GM23248 (cell line): ENCODE measurements around the gene TEX28.

Experiments used
- EZH2 ChIP-seq: fragments of 200-600 bp; sonication (generic); IDR thresholded peaks from 2 replicates; pipeline ENCODE4 v1.6.1; 2018; ENCODE audit warnings: antibody characterized with exemption, mild to moderate bottlenecking; ENCODE audit not compliant: insufficient read depth, poor library complexity, severe bottlenecking
- EZH2phosphoT487 ChIP-seq: fragments of 200-600 bp; sonication (generic); IDR thresholded peaks from 2 replicates; pipeline ENCODE4 v1.6.1; 2018; ENCODE audit warnings: antibody characterized with exemption, moderate library complexity, mild to moderate bottlenecking, low read depth; ENCODE audit not compliant: insufficient read depth

GRCh38 chrX:154303476-154303875 is 8.6 kb upstream of the TEX28 start:
- no peak for TF ChIP-seq EZH2
- no peak for TF ChIP-seq EZH2phosphoT487
